HepG2 (cell line): ENCODE data around the gene TOPORS. TPM values are rescaled to one million over a fixed set of nuclear protein-coding genes. Genes with fewer than 3 reads are reported as not detected.

Source experiments
- ELF4 ChIP-seq: sonication (generic); formaldehyde crosslinking; IDR thresholded peaks from 2 replicates; pipeline ENCODE4 v1.5.0; 2020; ENCODE audit warnings: missing genetic modification reagents, mild to moderate bottlenecking, moderate library complexity, borderline replicate concordance
- ETV5 ChIP-seq: IDR thresholded peaks from 2 replicates; pipeline ENCODE4 v1.6.1; 2018; ENCODE audit warnings: missing biosample characterization, missing genetic modification reagents, inconsistent platforms, borderline replicate concordance
- FIP1L1 ChIP-seq: fragments of 200-400 bp; formaldehyde crosslinking; IDR thresholded peaks from 2 replicates; pipeline ENCODE4 v1.6.1; 2018; ENCODE audit warnings: low read depth, mild to moderate bottlenecking, low read length, moderate library complexity, borderline replicate concordance; ENCODE audit not compliant: insufficient read depth
- HINFP ChIP-seq: sonication (generic); formaldehyde crosslinking; IDR thresholded peaks from 2 replicates; pipeline ENCODE4 v1.4.0; 2020; ENCODE audit warnings: low read depth, mild to moderate bottlenecking, missing genetic modification reagents
- PHB2 ChIP-seq: fragments of 450-650 bp; IDR thresholded peaks from 2 replicates; pipeline ENCODE4 v1.6.1; 2018; ENCODE audit not compliant: partially characterized antibody
- SKI ChIP-seq: fragments of 450-650 bp; IDR thresholded peaks from one replicate; pipeline ENCODE4 v1.6.1; 2018; ENCODE audit warnings: mild to moderate bottlenecking; ENCODE audit not compliant: partially characterized antibody
- SNAPC4 ChIP-seq: sonication (generic); formaldehyde crosslinking; IDR thresholded peaks from 2 replicates; pipeline ENCODE4 v1.4.0; 2020; ENCODE audit warnings: mild to moderate bottlenecking, missing genetic modification reagents
- TCF7L2 ChIP-seq: IDR thresholded peaks from 2 replicates; pipeline ENCODE4 v1.6.1; 2011; ENCODE audit warnings: mild to moderate bottlenecking, low read depth, low read length, moderate library complexity
- ZNF264 ChIP-seq: sonication (generic); formaldehyde crosslinking; IDR thresholded peaks from 2 replicates; pipeline ENCODE4 v1.4.0; 2020; ENCODE audit warnings: missing genetic modification reagents
- ZNF7 ChIP-seq: IDR thresholded peaks from 2 replicates; pipeline ENCODE4 v1.6.1; 2016; ENCODE audit warnings: missing biosample characterization, missing genetic modification reagents
- ZNF749 ChIP-seq: sonication (generic); formaldehyde crosslinking; IDR thresholded peaks from 2 replicates; pipeline ENCODE4 v1.8.0; 2022; ENCODE audit warnings: mild to moderate bottlenecking, missing genetic modification reagents, moderate library complexity, borderline replicate concordance
- ZSCAN21 ChIP-seq: sonication (generic); formaldehyde crosslinking; IDR thresholded peaks from 2 replicates; pipeline ENCODE4 v1.8.0; 2022; ENCODE audit warnings: mild to moderate bottlenecking, missing genetic modification reagents, moderate library complexity, borderline replicate concordance
- ZSCAN25 ChIP-seq: sonication (generic); formaldehyde crosslinking; IDR thresholded peaks from 2 replicates; pipeline ENCODE4 v1.8.0; 2022; ENCODE audit warnings: mild to moderate bottlenecking, missing genetic modification reagents
- polyA plus RNA-seq, 8 experiments: library from polyadenylated mRNA; depleted of rRNA in 3 of 8; stranded (reverse) in 7 of 8; unstranded in 1 of 8; fragments of >200 nt; fragmentation: Illumina TruSeq in 4 of 8; extraction: Trizol in 4 of 8; gene quantifications; 2 replicates each; pipeline versions ENCODE4 v1.2.1 to v1.2.3, GENCODE V29; 2011 to 2016; ENCODE audit warnings: low read depth in 4 of 8, missing spikeins in 1 of 8, mixed read lengths in 1 of 8; ENCODE audit not compliant: insufficient read depth in 1 of 8
- total RNA-seq, 5 experiments: library from RNA; depleted of rRNA; stranded (reverse); fragments of >200 nt; fragmentation: Illumina TruSeq; extraction: Trizol; gene quantifications; 2 replicates each; pipeline ENCODE4 v1.2.3, GENCODE V29; 2016; ENCODE audit warnings: low read depth in 1 of 5
- TF ChIP-seq, protein P1 (sequence below): sonication (generic); formaldehyde crosslinking; conservative IDR thresholded peaks from 2 replicates; pipeline ENCODE4 v1.4.0; 2020; ENCODE audit warnings: missing genetic modification reagents
- TF ChIP-seq, protein P2 (sequence below): sonication (generic); formaldehyde crosslinking; conservative IDR thresholded peaks from 2 replicates; pipeline ENCODE4 v1.4.0; 2020; ENCODE audit warnings: mild to moderate bottlenecking, missing genetic modification reagents, moderate library complexity

The TOPORS gene
- total and polyA plus RNA-seq, 2 of the 13 experiments (the other 11 are each of a cell fraction or from before 2014, with no cell fraction given) = 6.8 to 19.6 TPM

- TF ChIP-seq HINFP (CRISPR knock-in tag) (no peak), ZNF264 (CRISPR knock-in tag) (peak; percentile 74; the same call in 1 of the 2 replicates), TCF7L2 (no peak), ZSCAN21 (CRISPR knock-in tag) (no peak), PHB2 (no peak), SKI (no peak), SNAPC4 (CRISPR knock-in tag) (peak; percentile 54; the same call in 1 of the 2 replicates), ZNF7 (CRISPR knock-in tag) (no peak), ZSCAN25 (CRISPR knock-in tag) (0 out of 2 replicates have a peak, but pooled peaks have one; percentile 32), FIP1L1 (no peak), ETV5 (peak; percentile 53; the same call in 1 of the 2 replicates), ELF4 (no peak), ZNF749 (CRISPR knock-in tag) (no peak)
- TF ChIP-seq, protein P1, sequence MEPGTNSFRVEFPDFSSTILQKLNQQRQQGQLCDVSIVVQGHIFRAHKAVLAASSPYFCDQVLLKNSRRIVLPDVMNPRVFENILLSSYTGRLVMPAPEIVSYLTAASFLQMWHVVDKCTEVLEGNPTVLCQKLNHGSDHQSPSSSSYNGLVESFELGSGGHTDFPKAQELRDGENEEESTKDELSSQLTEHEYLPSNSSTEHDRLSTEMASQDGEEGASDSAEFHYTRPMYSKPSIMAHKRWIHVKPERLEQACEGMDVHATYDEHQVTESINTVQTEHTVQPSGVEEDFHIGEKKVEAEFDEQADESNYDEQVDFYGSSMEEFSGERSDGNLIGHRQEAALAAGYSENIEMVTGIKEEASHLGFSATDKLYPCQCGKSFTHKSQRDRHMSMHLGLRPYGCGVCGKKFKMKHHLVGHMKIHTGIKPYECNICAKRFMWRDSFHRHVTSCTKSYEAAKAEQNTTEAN (CRISPR knock-in tag) = 0 out of 2 replicates have a peak, but pooled peaks have one; percentile 5
- TF ChIP-seq, protein P2, sequence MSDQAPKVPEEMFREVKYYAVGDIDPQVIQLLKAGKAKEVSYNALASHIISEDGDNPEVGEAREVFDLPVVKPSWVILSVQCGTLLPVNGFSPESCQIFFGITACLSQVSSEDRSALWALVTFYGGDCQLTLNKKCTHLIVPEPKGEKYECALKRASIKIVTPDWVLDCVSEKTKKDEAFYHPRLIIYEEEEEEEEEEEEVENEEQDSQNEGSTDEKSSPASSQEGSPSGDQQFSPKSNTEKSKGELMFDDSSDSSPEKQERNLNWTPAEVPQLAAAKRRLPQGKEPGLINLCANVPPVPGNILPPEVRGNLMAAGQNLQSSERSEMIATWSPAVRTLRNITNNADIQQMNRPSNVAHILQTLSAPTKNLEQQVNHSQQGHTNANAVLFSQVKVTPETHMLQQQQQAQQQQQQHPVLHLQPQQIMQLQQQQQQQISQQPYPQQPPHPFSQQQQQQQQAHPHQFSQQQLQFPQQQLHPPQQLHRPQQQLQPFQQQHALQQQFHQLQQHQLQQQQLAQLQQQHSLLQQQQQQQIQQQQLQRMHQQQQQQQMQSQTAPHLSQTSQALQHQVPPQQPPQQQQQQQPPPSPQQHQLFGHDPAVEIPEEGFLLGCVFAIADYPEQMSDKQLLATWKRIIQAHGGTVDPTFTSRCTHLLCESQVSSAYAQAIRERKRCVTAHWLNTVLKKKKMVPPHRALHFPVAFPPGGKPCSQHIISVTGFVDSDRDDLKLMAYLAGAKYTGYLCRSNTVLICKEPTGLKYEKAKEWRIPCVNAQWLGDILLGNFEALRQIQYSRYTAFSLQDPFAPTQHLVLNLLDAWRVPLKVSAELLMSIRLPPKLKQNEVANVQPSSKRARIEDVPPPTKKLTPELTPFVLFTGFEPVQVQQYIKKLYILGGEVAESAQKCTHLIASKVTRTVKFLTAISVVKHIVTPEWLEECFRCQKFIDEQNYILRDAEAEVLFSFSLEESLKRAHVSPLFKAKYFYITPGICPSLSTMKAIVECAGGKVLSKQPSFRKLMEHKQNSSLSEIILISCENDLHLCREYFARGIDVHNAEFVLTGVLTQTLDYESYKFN (CRISPR knock-in tag) = no peak
Measured at GRCh38 chr9:32552172-32552872, at the start of gene TOPORS, which contains the start of gene SMIM27 (continued).
